Keratinocyte (primary cell): Measurements from ENCODE around the gene ELANE.

Experiments used
- CTCF ChIP-seq, 3 experiments: IDR thresholded peaks in 1 of 3; conservative IDR thresholded peaks in 1 of 3; optimal IDR thresholded peaks in 1 of 3; 2 replicates in 2 of 3; 3 replicates in 1 of 3; pipeline versions ENCODE3 to v1.5.1; 2011; ENCODE audit warnings: low read length in 3 of 3, mild to moderate bottlenecking in 3 of 3, moderate library complexity in 2 of 3, control low read depth in 1 of 3, inconsistent platforms in 1 of 3; ENCODE audit not compliant: insufficient read depth in 2 of 3; ENCODE audit errors: extremely low read depth in 1 of 3
- EZH2 ChIP-seq: IDR thresholded peaks from one replicate; pipeline ENCODE4 v1.6.1; 2012; ENCODE audit warnings: inconsistent platforms, mild to moderate bottlenecking, low read length, moderate library complexity

- no peak for TF ChIP-seq CTCF (optimal IDR thresholded peaks at IDR 0.05 in 1 of 3, IDR thresholded peaks at IDR 0.05 in 1 of 3, conservative IDR thresholded peaks at IDR 0.05 in 1 of 3; ENCODE audit: extremely low read depth in 1 of 3, insufficient read depth in 2 of 3, low read length in 3 of 3)
- no peak for TF ChIP-seq EZH2
These were observed 35.0 kb downstream of the ELANE start for GRCh38 chr19:887072-887471.
